SKM-1 treated with dmso at 0.1 percent for 144 hours (cell line): ENCODE results near the gene IFNAR1.
"Not testable (repeated sequence)": the region's sequence is repeated elsewhere in the genome, so short reads cannot be mapped to it uniquely, and the experiment has no call there.

ENCODE experiments used
- DNase-seq: peaks from one replicate; lab custom pipeline; 2025; ENCODE audit not compliant: unreplicated experiment; lab: John Stamatoyannopoulos, UW

IFNAR1 gene

GRCh38 chr21:33305938-33306337 is 18.8 kb upstream of the IFNAR1 start:
- DNase-seq = no peak

DNA sequence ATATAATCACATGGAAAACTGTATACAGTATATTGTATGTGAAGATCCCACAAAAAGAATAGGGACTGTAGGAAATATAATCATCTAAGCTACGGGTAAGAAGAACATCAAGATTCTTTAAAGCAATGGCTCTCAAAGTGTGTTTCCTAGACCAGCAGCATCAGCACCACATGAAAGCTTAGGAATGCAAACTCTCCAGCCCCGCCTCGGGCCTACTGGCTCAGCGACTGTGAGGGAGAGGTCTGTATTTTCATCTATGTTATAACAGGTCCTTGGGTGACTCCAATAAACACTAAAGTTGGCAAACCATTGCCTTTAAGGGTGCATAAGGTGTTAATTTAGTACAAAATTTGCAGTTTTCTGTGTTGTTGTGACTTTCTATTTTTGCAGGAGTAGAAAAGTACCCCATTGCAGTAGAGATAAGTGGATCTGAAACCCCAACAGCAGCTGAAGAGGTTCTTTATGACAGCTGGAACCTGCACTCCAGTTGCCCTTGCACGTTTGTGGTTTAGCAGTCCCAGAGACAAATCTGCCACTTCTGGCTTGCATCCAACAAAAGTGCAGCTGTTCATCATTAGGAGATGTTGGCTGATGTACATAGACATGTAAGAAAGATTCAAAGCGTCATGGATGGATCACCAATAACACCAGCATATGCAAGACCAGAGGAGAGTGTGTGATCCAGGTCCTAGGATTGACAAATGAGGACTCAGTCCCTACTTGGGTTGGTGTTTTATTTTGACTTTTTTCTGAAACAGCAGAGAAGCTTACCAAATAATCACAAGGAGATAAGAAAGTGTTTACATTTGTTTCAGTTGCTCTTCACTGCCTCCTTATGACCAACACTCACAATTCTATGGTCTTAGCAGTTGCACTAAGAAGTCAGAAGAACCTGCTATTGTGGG is 15.9 kb upstream of the IFNAR1 start:
- DNase-seq = no peak

- no peak for DNase-seq
These were observed 15.0 kb upstream of the IFNAR1 start for GRCh38 chr21:33309778-33310177.

- no peak for DNase-seq
These were observed 12.6 kb upstream of the IFNAR1 start for GRCh38 chr21:33312121-33312520.

DNA sequence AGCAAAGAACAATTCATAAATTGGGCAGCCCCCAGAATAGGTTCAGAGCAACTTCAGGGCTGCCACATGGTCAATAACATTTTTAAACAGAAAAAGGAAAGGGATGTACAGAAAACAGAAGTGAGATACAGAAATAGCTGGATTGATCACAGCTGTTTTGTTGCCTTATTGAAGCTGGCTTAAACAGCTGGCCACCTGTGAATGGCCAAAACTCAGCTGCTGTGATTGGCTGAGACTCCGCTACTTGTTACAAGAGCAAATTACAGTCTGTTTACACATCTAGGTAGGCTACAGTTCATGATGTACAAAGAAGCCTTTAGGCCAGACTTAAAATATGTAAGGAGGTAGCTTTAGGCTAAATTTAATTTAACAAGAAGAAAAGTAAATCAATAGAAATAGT is 11.6 kb upstream of the IFNAR1 start:
- no peak for DNase-seq

DNA sequence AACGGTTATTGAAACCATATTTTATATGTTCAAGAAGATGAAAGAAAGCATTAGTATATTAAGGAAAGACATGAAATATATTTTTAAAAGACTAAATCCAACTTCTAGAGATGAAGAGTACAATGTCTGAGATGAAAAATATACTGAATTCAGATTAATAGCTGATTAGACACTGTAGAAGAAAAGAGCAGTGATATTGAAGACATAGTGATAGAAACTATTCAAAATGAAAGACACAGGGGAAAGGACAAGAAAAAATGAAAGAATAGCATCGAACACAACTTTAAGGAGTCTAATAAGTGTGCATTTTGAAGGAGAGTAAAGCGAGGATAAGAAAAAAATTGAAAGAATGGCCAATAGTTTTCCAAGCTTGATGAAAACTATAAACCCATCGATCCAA is 11.2 kb upstream of the IFNAR1 start:
- no peak for DNase-seq

DNA sequence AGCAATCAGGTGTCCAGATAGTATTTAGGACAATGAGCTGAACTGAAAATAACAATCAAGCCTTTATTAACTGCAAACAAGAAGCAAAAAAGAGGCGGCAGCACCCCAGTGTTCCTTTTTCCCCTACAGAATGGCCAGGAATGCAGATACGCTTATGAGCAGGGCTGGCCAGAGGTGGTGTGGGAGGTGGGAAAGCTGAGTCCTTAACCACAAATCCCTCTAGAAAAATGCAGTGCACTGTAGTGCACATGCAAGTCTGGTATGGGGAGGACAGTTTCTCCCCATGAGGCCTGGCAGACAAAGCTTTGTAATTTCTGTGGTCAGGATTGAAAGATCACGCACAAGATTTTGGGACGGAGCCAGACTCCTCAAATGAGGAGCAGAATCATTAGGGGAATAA is 10.7 kb upstream of the IFNAR1 start:
- DNase-seq = no peak

DNA sequence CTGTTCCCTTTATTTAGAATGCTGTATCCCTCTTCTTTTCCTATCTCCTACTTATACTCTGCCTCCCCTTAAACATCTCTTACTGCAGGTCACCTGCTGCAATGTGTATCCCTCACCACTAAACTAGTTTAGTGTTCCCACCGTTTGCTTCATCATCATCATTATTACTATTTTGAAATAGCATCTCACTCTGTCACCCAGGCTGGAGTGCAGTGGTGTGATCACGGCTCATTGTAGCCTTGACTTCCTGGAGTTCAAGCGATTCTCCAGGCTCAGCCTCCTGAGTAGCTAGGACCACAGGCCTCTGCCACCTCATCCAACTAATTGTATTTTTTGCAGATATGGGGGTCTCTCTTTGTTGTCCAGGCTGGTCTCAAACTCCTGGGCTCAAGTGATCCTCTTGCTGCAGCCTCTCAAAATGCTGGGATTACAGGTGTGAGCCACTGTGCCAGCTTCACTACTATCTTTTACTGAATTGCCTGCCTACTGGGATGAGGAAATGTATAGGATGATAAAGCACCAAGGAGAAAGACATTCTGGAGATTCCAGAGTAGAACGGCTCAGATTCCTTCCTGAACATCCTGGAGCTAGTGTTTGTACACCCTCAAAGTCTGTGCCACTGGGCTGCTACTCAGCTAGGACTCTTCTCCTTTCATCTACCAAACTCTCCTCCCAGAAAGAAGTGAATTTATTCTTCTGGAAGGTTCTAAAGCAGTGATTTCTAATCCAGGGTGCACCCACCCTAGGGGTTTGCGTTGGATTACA is 8.6 kb upstream of the IFNAR1 start:
- no peak for DNase-seq

GRCh38 chr21:33317145-33317544 is 7.6 kb upstream of the IFNAR1 start:
- no peak for DNase-seq

DNA sequence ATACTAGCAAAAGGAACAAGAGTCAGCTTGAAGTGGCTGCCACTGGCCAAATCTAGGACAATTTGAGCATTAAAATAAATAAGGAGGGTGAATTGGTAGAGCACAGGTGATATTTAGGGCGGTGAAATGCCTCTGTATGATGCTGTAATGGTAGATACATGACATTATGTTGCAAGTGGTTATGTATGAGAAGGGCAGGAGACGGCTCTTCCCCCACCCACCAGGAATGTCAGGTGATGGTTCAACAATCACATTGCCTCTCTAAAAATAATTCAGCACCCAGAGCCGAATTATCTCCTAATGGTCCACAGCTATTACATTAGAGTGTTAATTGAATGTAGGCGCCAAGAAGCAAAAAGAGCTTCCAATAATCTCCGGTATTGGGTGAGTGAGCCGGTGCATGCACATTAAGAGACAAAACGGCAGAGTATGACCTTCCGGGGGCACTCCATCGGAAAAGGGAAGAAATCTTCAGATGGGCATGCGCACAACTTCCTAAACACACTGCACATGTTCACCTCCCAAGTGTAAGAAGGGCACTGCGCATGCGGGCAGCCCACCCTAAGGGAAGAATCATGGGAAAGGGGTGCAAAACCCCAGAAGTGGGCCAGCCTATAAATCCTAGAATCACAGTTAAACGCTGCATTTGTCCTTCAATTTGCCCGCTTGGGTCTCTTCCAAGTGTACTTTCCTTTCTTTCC is 6.8 kb upstream of the IFNAR1 start:
- DNase-seq = no peak

DNA sequence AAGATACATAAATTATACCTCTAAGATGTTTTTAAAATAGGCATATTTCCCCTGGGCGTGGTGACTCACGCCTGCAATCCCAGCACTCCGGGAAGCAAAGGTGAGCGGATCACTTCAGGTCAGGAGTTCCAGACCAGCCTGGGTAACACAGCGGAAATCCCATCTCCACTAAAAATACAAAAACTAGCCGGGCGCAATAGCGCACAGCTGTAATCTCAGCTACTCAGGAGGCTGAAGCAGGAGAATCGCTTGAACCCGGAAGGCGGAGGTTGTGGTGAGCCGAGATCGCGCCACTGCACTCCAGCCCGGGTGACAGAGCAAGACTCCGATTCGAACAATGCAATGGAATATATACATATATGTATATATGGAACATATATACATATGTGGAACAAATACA is 3.8 kb upstream of the IFNAR1 start:
- not testable (repeated sequence) for DNase-seq

- DNase-seq = not testable (repeated sequence)
These were observed 1.2 kb upstream of the IFNAR1 start for GRCh38 chr21:33323610-33324009.

DNA sequence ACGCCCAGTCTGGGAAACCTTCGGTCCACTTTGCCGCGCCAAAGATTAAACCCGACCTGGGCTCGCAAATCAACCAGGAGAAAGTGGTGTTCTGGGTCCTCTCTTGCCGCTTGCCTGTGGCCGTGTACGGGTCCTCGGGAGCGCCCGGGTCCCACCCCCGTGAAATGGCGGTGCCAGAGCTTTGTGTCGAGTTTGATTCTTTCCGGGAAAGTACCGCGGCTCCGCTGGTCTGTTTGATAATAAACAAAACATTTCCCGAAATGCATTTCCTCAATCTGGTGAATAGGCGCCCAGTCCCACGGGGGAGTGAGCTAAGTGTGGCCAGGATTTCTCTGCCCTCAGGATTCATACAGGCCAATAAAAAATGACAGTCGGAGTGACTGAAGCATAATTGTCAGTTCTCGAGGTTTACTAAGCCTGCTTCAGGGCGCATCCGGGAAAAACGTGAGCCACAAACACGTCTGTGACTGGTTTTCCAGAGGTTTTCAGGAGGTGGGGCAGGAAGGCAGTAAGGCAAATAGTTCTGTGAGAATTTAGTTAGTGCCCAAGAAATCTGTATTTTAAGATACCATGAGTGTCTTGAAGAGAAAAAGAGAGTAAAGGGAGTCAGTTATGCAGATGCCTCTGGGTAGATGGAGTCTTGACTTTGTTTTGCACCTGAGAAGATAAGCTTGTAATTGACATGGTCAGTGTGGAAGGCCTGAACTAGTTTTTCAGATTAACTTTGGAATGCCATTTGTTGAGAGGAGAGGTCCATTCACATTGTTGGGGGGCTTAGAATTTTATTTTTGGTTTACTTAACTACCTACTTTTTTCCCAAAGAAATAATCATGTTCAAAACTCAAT is 675 bp downstream of the IFNAR1 start:
- peak; percentile 9 for DNase-seq

DNA sequence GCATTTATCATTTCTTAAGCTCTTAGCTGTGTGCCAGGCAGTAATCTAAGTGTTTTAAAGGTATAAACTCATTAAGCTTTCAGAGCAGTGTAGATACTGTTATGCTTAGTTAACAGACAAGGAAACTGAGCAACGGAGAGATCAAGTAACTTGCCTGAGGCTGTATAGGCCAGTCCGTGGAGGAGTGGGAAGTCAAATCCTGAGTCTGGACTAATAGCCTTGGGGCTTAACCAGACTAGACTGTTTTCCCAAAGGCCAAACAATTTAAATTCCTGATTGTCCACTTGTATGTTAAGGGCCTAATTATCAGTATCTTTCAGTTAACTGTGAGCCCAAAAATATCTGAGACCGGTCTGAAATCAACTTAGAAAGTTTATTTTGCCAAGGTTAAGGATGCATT is 2.6 kb downstream of the IFNAR1 start:
- DNase-seq = no peak

DNA sequence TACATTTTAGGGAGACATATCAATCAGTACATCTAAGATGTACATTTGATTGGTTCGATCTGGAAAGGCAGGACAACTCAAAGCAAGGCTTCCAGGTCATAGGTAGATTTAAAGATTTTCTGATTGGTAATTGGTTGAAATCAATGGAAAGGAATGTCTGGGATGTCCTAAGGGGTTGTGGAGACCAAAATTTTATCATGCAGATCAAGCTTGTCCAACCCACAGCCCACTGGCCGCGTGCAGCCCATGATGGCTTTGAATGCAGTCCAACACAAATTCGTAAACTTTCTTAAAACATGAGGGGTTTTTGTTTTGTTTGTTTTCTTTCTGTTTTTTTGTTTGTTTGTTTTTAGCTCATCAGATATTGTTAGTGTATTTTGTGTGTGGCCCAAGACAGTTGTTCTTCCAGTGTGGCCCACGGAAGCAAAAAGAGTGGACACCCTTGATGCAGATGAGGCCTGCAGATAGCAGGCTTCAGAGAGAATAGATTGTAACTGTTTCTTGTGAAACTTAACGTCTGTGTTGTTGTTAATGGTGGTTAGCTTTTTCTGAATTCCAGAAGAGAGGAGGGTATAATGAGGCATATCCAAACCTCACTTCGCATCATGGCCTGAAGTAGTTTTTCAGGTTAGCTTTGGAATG is 3.1 kb downstream of the IFNAR1 start:
- no peak for DNase-seq

DNA sequence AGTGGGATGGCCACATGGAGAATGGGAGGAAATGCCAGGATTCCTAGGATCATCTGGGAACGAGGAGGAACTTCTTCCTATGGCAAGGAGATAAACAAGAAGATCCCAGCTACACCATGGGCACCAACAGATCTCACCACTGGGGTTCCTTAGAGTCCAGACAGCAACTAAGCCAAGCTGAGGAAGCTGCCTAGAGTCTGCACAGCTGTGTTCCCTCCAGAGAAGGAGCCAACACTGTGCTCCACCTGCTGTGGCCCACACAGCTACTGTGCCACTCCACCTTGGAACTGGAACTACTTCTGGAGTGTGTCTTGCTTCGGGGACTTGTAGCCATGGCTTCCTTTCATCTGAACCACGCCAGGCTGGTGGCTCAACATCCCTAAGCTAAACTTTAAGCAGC is 6.0 kb downstream of the IFNAR1 start:
- DNase-seq = no peak

GRCh38 chr21:33332143-33332542 is 7.4 kb downstream of the IFNAR1 start:
- no peak for DNase-seq

DNA sequence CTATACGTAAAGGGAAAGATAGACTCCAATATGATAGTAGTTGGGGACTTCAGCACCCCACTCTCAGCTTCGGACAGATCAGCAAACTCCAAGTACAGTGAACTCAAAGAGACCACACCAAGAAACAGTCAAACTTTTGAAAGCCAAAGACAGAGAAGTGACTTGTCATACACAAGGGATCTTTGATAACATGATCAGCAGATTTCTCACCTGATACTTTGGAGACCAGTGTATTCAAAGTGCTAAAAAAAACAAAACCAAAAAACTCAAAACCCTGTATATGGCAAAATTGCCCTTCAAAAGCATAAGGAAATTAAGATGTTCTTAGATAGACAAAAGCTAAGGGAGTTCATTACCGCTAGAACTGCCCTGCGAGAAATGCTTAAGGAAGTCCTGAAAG is 9.4 kb downstream of the IFNAR1 start:
- no peak for DNase-seq

DNA sequence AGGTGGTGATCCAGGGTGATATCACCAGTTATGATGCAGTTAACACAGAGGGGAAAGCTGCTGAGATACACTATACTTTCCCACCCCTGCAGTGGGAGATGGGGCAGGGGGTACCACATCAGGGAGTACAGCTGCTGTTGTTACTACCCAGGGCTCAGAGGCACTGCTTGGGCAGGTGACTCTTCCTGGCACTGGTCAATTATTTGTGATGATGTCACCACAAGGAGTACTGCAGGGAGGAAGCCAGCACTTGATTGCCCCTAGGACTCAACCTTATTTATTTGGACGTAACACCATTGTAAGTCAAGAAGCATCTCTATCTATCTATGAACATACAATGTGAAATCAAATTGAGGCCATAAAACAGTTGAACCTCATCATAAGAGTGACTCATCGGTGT is 10.1 kb downstream of the IFNAR1 start:
- no peak for DNase-seq

GRCh38 chr21:33339135-33339534 is 14.4 kb downstream of the IFNAR1 start:
- no peak for DNase-seq
